HG03558 (cell line): ENCODE measurements around the gene C22orf31.
"Not testable (repeated sequence)": the region's sequence is repeated elsewhere in the genome, so short reads cannot be mapped to it uniquely, and the experiment has no call there.

Experiments used
- ATAC-seq: cut with Tn5 transposase; IDR thresholded peaks from one replicate; pipeline ENCODE4 v1.9.1; 2021; ENCODE audit warnings: moderate number of reproducible peaks; ENCODE audit not compliant: unreplicated experiment; ENCODE audit errors: extremely low read depth

C22orf31 gene

DNA sequence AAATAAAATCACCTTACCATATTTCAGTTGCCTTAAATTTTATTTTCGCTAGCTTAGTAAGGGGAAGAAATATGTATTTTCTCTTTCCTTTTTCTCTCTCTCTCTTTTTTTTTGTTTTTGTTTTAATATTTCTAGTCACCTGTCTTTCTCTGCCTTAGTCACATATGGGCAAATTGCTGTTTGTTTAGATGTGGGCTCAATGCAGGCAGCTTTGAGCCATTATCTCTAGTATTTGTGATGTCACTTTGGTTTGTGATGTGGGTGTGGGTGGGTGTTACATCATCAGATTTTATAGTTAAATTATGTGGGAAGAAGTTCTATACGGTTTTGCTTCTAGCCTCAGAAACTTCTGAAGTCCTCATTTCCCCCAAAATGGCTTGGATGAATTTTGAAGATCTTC is at the start of gene C22orf31:
TSS of gene C22orf31 (minus strand) at position 59 of the 400 bp plus-strand sequence. CDS start at position 20, 39 bp downstream.
- no peak for ATAC-seq

DNA sequence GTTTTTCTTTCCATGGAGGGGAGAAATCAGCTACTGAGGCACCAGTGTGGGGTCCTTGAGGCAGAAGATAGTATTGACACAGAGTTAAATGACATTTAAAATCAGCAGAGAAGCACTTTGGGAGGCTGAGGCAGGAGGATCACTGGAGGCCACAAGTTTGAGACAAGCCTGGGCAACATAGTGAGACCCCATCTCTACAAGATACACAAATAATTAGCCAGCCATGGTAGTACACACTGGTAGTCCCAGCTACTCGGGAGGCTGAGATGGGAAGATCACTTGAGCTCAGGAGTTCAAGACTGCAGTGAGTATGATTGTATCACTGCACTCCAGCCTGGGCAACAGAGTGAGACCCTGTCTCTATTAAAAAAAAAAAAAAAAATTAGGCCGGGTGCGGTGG is 49.3 kb upstream of the C22orf31 start:
- no peak for ATAC-seq

DNA sequence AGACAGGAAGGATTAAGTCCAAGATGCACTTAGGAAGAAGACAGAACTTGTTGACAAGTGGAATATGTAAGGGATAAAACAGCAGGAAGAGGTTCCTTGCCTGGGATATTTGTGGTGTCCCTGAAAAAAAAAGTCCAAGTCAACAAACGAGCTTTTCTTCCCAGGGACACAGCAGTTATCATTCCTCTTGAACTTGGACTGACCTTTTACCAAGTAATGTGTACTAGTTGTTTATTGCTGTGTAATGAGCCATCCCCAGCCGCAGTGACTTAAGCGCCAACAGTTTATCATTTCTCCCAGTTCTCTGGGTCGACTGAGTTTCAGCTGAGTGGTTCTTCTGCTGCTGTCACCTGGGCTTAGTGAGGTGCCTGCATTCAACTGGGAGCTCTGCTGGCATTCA is 48.2 kb upstream of the C22orf31 start:
- no peak for ATAC-seq

GRCh38 chr22:29108137-29108536 is 46.5 kb upstream of the C22orf31 start:
- no peak for ATAC-seq

DNA sequence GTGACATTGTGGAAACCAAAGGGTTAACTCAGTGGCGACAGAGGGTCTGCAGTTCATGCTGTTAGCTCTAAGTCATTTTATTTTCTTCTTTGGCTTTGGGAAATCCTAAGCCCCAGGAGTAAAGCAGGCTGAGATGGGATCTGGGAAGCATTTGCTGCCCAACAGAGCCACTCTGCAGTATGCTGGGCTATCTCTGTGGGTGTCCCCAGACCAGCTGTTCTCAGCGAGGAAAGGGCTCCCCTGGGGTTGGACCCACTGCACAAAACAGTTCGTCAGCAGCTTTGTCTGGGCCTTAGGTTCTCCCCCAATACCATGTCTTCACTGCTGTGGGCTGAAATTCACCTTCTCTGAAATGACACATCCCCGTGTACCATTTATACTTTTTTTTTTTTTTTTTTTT is 45.2 kb upstream of the C22orf31 start:
- ATAC-seq, result no peak

- ATAC-seq, result no peak
Observed at GRCh38 chr22:29105468-29105867, 43.8 kb upstream of the C22orf31 start.

GRCh38 chr22:29103121-29103520 is 41.5 kb upstream of the C22orf31 start:
- no peak for ATAC-seq

DNA sequence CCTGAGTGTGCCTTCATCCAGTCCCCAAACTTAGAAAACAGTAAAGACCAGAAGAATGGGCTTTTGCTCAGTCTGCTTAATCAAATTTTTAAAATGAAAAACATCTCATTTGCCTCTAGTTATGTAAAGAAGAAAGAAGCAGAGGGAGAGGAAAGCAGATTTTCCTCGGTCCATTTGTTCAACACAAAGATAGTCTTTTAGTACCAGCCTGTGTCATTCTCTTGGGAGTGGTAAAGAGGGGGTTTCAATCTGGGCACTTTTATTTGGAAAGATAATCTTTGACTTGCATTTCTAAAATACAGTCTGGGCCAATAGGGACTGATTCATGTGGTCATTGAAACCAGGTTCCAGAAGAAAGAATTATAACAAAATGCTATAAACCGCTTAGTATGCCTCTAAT is 40.7 kb upstream of the C22orf31 start:
- ATAC-seq, result no peak

DNA sequence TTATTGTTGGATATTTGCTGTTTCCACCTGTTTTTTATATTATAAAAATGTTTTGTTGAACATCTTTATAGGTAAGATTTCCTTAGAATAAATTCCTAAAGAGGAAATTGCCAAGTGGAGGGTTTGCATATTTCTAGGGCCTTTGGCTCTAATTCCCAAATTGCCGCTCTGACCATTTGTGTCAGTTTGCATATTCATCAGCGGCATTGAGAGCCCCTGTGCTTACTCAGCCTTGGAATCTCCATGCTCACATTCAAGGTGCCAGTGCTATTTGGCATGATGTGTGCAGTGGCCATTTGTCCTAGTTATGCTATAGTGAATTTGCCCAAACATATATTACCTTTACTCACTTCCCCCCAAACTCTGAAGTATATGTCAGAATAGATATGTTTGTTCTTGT is 36.7 kb upstream of the C22orf31 start:
- ATAC-seq, result no peak

DNA sequence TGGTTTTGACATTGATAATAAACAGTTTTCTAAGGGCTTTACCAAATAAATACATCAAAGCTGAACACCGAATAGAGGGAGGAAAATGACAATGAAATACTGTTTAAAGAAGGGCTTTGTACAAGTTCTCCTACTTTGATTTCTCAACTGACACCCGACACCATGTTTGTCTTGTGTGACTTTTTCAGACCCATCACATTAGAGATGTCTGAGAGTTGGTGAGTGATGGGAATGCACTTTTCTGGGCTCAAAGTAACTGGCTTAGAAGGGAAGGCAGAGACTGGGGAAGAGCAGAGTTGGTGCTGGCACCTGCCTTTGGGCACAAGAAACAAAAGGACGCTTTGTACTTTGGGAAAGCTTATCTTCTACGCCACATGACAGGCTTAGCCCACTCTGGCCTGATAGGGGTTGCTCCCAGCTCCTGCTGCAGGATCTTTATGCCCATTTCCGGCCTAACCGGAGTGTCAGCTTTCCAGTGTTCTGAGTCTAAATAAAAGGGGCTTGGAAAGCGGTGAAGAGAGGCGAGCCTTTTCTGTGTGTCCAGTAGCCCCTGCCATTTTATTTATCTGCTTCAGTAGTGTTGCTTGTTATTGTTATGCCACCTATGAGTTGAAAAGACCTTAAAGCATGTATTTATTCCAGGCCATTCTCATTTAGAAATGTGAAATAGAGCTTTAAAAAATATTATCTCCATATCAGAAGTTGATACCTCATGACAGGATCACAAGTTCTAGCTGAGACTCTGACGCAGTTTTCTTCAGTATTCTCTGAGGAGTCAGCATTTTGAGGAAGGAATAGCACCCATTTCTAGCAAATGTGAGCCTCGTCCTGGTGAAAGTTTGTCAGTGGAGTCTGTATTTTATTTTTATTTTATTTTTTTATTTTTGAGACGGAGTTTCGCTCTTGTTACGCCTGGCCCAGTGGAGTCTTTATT is 35.4 kb upstream of the C22orf31 start:
- ATAC-seq, result no peak

- ATAC-seq, result no peak
Observed at GRCh38 chr22:29095459-29095858, 33.8 kb upstream of the C22orf31 start.

GRCh38 chr22:29093501-29094300 is 32.1 kb upstream of the C22orf31 start:
- no peak for ATAC-seq

- no peak for ATAC-seq
Observed at GRCh38 chr22:29093030-29093429, 31.4 kb upstream of the C22orf31 start.

GRCh38 chr22:29092243-29092642 is 30.6 kb upstream of the C22orf31 start:
- no peak for ATAC-seq

GRCh38 chr22:29090039-29090438 is 28.4 kb upstream of the C22orf31 start:
- no peak for ATAC-seq

DNA sequence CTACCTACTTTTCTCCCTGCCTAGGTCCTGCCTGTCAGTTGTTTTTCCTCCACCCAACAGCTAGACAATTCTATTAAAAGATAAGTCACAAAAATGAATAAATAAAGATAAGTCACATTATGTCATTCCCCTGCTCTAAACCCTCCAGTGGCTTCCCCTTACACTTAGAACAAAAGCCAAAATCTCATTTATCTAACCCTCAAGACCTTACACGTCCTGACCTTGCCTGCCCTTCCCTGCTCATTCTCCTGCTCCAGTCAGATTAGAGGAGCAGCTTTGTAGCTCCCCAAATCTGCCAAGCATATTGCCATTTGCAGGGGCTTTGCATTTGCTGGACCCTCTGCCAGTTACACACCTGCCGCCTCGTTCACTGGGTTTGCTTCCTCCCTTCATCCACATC is 27.9 kb upstream of the C22orf31 start:
- ATAC-seq, result no peak

DNA sequence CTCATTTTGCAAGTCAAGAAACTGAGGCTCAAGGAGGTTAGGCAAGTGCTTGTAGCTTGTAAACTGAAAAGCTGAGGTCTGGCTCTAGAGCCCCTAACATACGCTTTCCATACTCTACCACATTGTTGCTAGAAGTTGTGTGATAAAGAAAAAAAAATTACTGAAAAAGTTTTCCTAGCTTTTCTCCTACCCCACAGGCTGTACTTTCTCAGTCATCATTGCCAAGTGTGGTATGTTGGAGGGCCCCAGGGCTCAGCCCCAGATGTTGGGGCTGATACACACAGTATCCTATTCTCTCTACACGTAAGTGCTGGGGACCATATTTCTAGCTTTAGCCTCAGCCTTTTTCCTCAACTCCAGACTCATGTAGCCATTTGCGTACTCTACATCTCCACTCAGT is 27.2 kb upstream of the C22orf31 start:
- ATAC-seq, result no peak

DNA sequence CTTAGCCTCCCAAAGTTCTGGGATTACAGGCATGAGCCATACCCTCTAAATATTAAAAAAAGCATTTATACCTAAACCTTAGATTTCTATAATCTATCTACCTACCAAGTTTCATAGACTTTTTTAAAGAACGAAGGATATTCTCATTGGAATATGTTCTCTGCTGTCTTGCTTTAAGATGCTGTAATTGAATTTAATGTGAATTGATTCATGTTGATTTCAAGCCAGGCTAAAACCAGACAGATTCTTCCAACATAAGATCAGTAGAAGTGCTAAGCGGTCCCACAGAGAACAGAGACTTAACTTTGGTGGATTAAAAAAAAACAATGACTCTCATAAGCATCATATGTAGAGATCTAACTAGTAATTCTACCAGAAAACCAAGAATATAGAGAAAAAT is 25.4 kb upstream of the C22orf31 start:
- no peak for ATAC-seq

GRCh38 chr22:29083933-29084591 is 22.4 kb upstream of the C22orf31 start:
- ATAC-seq, result no peak

GRCh38 chr22:29083576-29083932 is 21.9 kb upstream of the C22orf31 start:
- ATAC-seq, result not testable (repeated sequence)
